Measurements from ENCODE around the gene DACH1. TPM values are rescaled to one million over a fixed set of nuclear protein-coding genes. Genes with fewer than 3 reads are reported as not detected.

The DACH1 gene
- total and polyA plus RNA-seq, 2 of the 13 experiments (the other 11 are each of a cell fraction or from before 2014, with no cell fraction given) = not detected

- no TSS peak for BruUV-seq (replicated peaks)
- ChIA-PET CTCF (ENCODE audit: low intra/inter-chr PET ratio, low total read pairs) (no interaction called here), POLR2A (no interaction called here)
- H3K27ac ChIP-seq (ENCODE audit: extremely low read length, insufficient read depth, low read length) = no peak overlapping the region
- intact Hi-C loops (cut with micrococcal nuclease; ENCODE audit: unreplicated experiment) = no loop called here
- no peaks in the 10 kb centered on the region for H4K20me1 ChIP-seq (ENCODE audit: insufficient read depth, low read length)
- no peak overlapping the region for H2AFZ ChIP-seq (ENCODE audit: low read length)
- in situ Hi-C loops (cut with HindIII; ENCODE audit: extremely low pct_ligation_motif_present, low pct_unique_long_range_greater_than_20kb) = no loop called here
- H3K9me3 ChIP-seq (ENCODE audit: low read length) = no peaks in the 10 kb centered on the region
- no peaks in the 10 kb centered on the region for H3K79me2 ChIP-seq (ENCODE audit: insufficient read depth, low read length)
- ATAC-seq = peak; percentile 87
- FAIRE-seq = no peak
- H3K9ac ChIP-seq (ENCODE audit: insufficient read depth, low read depth, low read length) = no peak overlapping the region
- H3K4me2 ChIP-seq (ENCODE audit: low read depth, low read length) = no peak overlapping the region
- H3K4me1 ChIP-seq (ENCODE audit: insufficient read depth, low read length) = no peaks in the 10 kb centered on the region
- no peaks in the 10 kb centered on the region for H3K36me3 ChIP-seq (replicated peaks in 1 of 2; ENCODE audit: control insufficient read depth in 1 of 2, insufficient read depth in 2 of 2, low read length in 2 of 2)
- H3K4me3 ChIP-seq (replicated peaks in 1 of 3; ENCODE audit: insufficient read depth in 1 of 3, low read depth in 2 of 3, low read length in 3 of 3) = no peak overlapping the region
- peak; percentile 49 for DNase-seq (ENCODE audit: low spot score)
- TF ChIP-seq, protein P1, sequence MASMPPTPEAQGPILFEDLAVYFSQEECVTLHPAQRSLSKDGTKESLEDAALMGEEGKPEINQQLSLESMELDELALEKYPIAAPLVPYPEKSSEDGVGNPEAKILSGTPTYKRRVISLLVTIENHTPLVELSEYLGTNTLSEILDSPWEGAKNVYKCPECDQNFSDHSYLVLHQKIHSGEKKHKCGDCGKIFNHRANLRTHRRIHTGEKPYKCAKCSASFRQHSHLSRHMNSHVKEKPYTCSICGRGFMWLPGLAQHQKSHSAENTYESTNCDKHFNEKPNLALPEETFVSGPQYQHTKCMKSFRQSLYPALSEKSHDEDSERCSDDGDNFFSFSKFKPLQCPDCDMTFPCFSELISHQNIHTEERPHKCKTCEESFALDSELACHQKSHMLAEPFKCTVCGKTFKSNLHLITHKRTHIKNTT (CRISPR knock-in tag; IDR thresholded peaks at IDR 0.05) = no peak
- no peak for TF ChIP-seq ZC3H13 (CRISPR knock-in tag; IDR thresholded peaks at IDR 0.05)
- TF ChIP-seq RARA (CRISPR knock-in tag; IDR thresholded peaks at IDR 0.05) = peak; percentile 85
- 0 out of 2 replicates have a peak, but pooled peaks have one; percentile 25 for TF ChIP-seq SIX1 (CRISPR knock-in tag; IDR thresholded peaks at IDR 0.05; ENCODE audit: borderline replicate concordance)
- TF ChIP-seq, protein P2, sequence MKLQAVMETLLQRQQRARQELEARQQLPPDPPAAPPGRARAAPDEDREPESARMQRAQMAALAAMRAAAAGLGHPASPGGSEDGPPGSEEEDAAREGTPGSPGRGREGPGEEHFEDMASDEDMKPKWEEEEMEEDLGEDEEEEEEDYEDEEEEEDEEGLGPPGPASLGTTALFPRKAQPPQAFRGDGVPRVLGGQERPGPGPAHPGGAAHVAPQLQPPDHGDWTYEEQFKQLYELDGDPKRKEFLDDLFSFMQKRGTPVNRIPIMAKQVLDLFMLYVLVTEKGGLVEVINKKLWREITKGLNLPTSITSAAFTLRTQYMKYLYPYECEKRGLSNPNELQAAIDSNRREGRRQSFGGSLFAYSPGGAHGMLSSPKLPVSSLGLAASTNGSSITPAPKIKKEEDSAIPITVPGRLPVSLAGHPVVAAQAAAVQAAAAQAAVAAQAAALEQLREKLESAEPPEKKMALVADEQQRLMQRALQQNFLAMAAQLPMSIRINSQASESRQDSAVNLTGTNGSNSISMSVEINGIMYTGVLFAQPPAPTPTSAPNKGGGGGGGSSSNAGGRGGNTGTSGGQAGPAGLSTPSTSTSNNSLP (IDR thresholded peaks at IDR 0.05; ENCODE audit: low read depth, low read length) = peak; percentile 40; the same call in 1 of the 2 replicates
- no peak for TF ChIP-seq ZNF33A (CRISPR knock-in tag; IDR thresholded peaks at IDR 0.05; ENCODE audit: borderline replicate concordance)
- no peak for TF ChIP-seq RARG (CRISPR knock-in tag; IDR thresholded peaks at IDR 0.05; ENCODE audit: low read depth)
- 1% methylated on average over 3 of the region's 3 CpGs for WGBS (ENCODE audit: low lambda C conversion rate)
- no peaks in the 10 kb centered on the region for H3K27me3 ChIP-seq (ENCODE audit: control insufficient read depth in 1 of 2, insufficient read depth in 2 of 2, low read length in 2 of 2)
Observed at GRCh38 chr13:71712988-71713653, 153.9 kb downstream of the DACH1 start.

All from HepG2 (cell line).